H1 (cell line): ENCODE results near the gene MAPKAP1. TPM values are rescaled to one million over a fixed set of nuclear protein-coding genes. Genes with fewer than 3 reads are reported as not detected.

Source experiments
- CTCF ChIA-PET: fragments of 300-600 bp; sonication (Branson Sonifier 250); formaldehyde crosslinking; loops from one replicate; lab custom pipeline; 2021; ENCODE audit not compliant: partially characterized antibody; lab: Charles Lee
- POLR2A ChIA-PET: fragments of 300-600 bp; sonication (Branson Sonifier 250); formaldehyde crosslinking; loops from one replicate; lab custom pipeline; 2021; ENCODE audit warnings: inconsistent platforms; ENCODE audit not compliant: partially characterized antibody; lab: Charles Lee
- DNase-seq, 2 experiments: peaks; one replicate each; pipeline versions ENCODE4 v3.0.0 to v3.0.0-alpha.2; 2010 to 2022; ENCODE audit warnings: low spot score in 2 of 2, low read depth in 1 of 2, mixed read lengths in 1 of 2
- FAIRE-seq: peaks from 2 replicates; lab custom pipeline; 2011; peaks lifted over from hg19 to GRCh38; lab: Jason Lieb, UNC
- H2AFZ ChIP-seq: 2 replicates; pipeline ENCODE4 v1.8.1; 2012; ENCODE audit warnings: low read length, inconsistent platforms
- H2AK5ac ChIP-seq: 2 replicates; pipeline ENCODE4 v1.6.1; 2013; ENCODE audit warnings: low read depth, low read length
- H2BK120ac ChIP-seq: replicated peaks from 2 replicates; pipeline ENCODE3; 2013; ENCODE audit warnings: low read depth, low read length, inconsistent platforms
- H2BK12ac ChIP-seq: 2 replicates; pipeline ENCODE4 v1.6.1; 2013; ENCODE audit warnings: low read depth, low read length
- H2BK15ac ChIP-seq: 2 replicates; pipeline ENCODE4 v1.6.1; 2013; ENCODE audit warnings: low read length
- H2BK20ac ChIP-seq: 2 replicates; pipeline ENCODE4 v1.6.1; 2013; ENCODE audit warnings: low read length
- H2BK5ac ChIP-seq: 2 replicates; pipeline ENCODE4 v1.6.1; 2013; ENCODE audit warnings: low read depth, low read length
- H3K14ac ChIP-seq: 2 replicates; pipeline ENCODE4 v1.6.1; 2013; ENCODE audit warnings: inconsistent platforms; ENCODE audit not compliant: insufficient read length
- H3K18ac ChIP-seq: 2 replicates; pipeline ENCODE4 v1.6.1; 2013; ENCODE audit warnings: low read length; ENCODE audit errors: extremely low read depth
- H3K23ac ChIP-seq: 2 replicates; pipeline ENCODE4 v1.6.1; 2013; ENCODE audit warnings: inconsistent platforms; ENCODE audit not compliant: insufficient read length
- H3K23me2 ChIP-seq: 2 replicates; pipeline ENCODE4 v1.6.1; 2013; ENCODE audit warnings: low read depth, low read length
- H3K27ac ChIP-seq: 2 replicates; pipeline ENCODE4 v1.6.1; 2011; ENCODE audit warnings: low read depth, low read length, inconsistent platforms
- H3K27me3 ChIP-seq, 4 experiments: replicated peaks in 1 of 4; 1 replicate in 1 of 4; 2 replicates in 3 of 4; pipeline versions ENCODE4 v1.6.1 to v1.8.1; 2011 to 2013; ENCODE audit warnings: low read length in 3 of 4, mild to moderate bottlenecking in 3 of 4, inconsistent platforms in 2 of 4, mixed read lengths in 2 of 4, moderate library complexity in 1 of 4; ENCODE audit not compliant: control insufficient read depth in 3 of 4, insufficient read depth in 3 of 4; ENCODE audit errors: extremely low read depth in 1 of 4
- H3K36me3 ChIP-seq, 4 experiments: 2 replicates each; pipeline versions ENCODE4 v1.6.1 to v1.8.1; 2011 to 2013; ENCODE audit warnings: mild to moderate bottlenecking in 4 of 4, low read length in 3 of 4, moderate library complexity in 2 of 4, control low read depth in 1 of 4, inconsistent platforms in 1 of 4; ENCODE audit not compliant: insufficient read depth in 4 of 4, control insufficient read depth in 2 of 4
- H3K4ac ChIP-seq: replicated peaks from 2 replicates; pipeline ENCODE3; 2013; ENCODE audit warnings: low read length, low read depth, mixed read lengths, inconsistent platforms; ENCODE audit not compliant: insufficient read length
- H3K4me1 ChIP-seq, 4 experiments: replicated peaks in 1 of 4; 1 replicate in 1 of 4; 2 replicates in 3 of 4; pipeline versions ENCODE4 v1.6.1 to v1.8.1; 2011 to 2013; ENCODE audit warnings: low read length in 3 of 4, inconsistent platforms in 2 of 4, mixed read lengths in 1 of 4; ENCODE audit not compliant: insufficient read depth in 4 of 4, control insufficient read depth in 3 of 4
- H3K4me2 ChIP-seq, 2 experiments: 2 replicates each; pipeline versions ENCODE4 v1.6.1 to v1.8.1; 2011 to 2013; ENCODE audit warnings: low read depth in 2 of 2, low read length in 2 of 2, control low read depth in 1 of 2, inconsistent platforms in 1 of 2, mild to moderate bottlenecking in 1 of 2; ENCODE audit not compliant: insufficient read depth in 1 of 2
- H3K4me3 ChIP-seq, 4 experiments: fragments of 200-600, 300-600 bp in 1 of 4; sonication (generic), shearing (Covaris generic), sonication (Bioruptor Twin) in 1 of 4; 2 replicates each; pipeline versions ENCODE4 v1.5.1 to v1.8.1; 2011 to 2016; ENCODE audit warnings: low read length in 4 of 4, low read depth in 3 of 4, control low read depth in 2 of 4, inconsistent platforms in 2 of 4, mild to moderate bottlenecking in 2 of 4, mixed read lengths in 1 of 4, moderate library complexity in 1 of 4; ENCODE audit not compliant: insufficient read depth in 2 of 4; ENCODE audit errors: extremely low read depth in 1 of 4
- H3K56ac ChIP-seq: replicated peaks from 2 replicates; pipeline ENCODE3; 2013; ENCODE audit warnings: low read depth, mild to moderate bottlenecking, mixed read lengths, low read length, inconsistent platforms; ENCODE audit not compliant: insufficient read length
- H3K79me1 ChIP-seq: 2 replicates; pipeline ENCODE4 v1.6.1; 2013; ENCODE audit warnings: low read depth, low read length, control low read depth
- H3K79me2 ChIP-seq, 2 experiments: 2 replicates each; pipeline versions ENCODE4 v1.6.1 to v1.8.1; 2012 to 2013; ENCODE audit warnings: low read length in 2 of 2, mild to moderate bottlenecking in 2 of 2, inconsistent platforms in 1 of 2; ENCODE audit not compliant: insufficient read depth in 2 of 2, control insufficient read depth in 1 of 2
- H3K9ac ChIP-seq, 4 experiments: replicated peaks in 1 of 4; 1 replicate in 1 of 4; 2 replicates in 3 of 4; pipeline versions ENCODE4 v1.6.1 to v1.8.1; 2011 to 2013; ENCODE audit warnings: low read depth in 3 of 4, low read length in 3 of 4, control low read depth in 2 of 4, mild to moderate bottlenecking in 2 of 4, moderate library complexity in 2 of 4, inconsistent platforms in 1 of 4; ENCODE audit errors: extremely low read depth in 1 of 4
- H3K9me3 ChIP-seq, 2 experiments: 2 replicates each; pipeline versions ENCODE4 v1.6.1 to v1.8.1; 2012 to 2013; ENCODE audit warnings: mild to moderate bottlenecking in 2 of 2, moderate library complexity in 2 of 2, control low read depth in 1 of 2, inconsistent platforms in 1 of 2, low read depth in 1 of 2, low read length in 1 of 2, mixed read lengths in 1 of 2; ENCODE audit not compliant: insufficient read depth in 2 of 2
- H4K20me1 ChIP-seq, 2 experiments: replicated peaks in 1 of 2; 2 replicates each; pipeline versions ENCODE3 to v1.8.1; 2011 to 2013; ENCODE audit warnings: inconsistent platforms in 2 of 2, low read length in 2 of 2, mild to moderate bottlenecking in 1 of 2; ENCODE audit not compliant: insufficient read depth in 2 of 2, control insufficient read depth in 1 of 2
- H4K5ac ChIP-seq: 2 replicates; pipeline ENCODE4 v1.6.1; 2013; ENCODE audit warnings: low read length, low read depth, mixed read lengths, inconsistent platforms; ENCODE audit not compliant: insufficient read length
- H4K8ac ChIP-seq: 2 replicates; pipeline ENCODE4 v1.8.0; 2013; ENCODE audit warnings: mild to moderate bottlenecking, moderate library complexity, low read length, inconsistent platforms; ENCODE audit not compliant: insufficient read depth; ENCODE audit errors: extremely low read depth
- H4K91ac ChIP-seq: replicated peaks from 2 replicates; pipeline ENCODE3; 2013; ENCODE audit warnings: low read length, mixed read lengths, inconsistent platforms; ENCODE audit not compliant: insufficient read length
- NRF1 ChIP-seq: IDR thresholded peaks from 2 replicates; pipeline ENCODE4 v1.6.1; 2011; ENCODE audit warnings: mild to moderate bottlenecking, low read depth, low read length, improper control_type of control experiment
- SRF ChIP-seq: IDR thresholded peaks from 2 replicates; pipeline ENCODE4 v1.6.1; 2011; ENCODE audit warnings: mild to moderate bottlenecking, low read depth, low read length, moderate library complexity
- whole genome bisulfite sequencing, 2 experiments: shearing (Covaris generic) in 1 of 2; methylation state at CpG; one replicate each; pipeline versions ENCODE4 v1.1.6 to v1.1.7; 2013 to 2015; ENCODE audit warnings: low lambda C conversion rate in 2 of 2, mixed read lengths in 2 of 2, inconsistent platforms in 1 of 2, low coverage in 1 of 2, missing lambda C conversion rate in 1 of 2; ENCODE audit not compliant: insufficient replicate concordance in 2 of 2, insufficient coverage in 1 of 2, insufficient read length in 1 of 2; ENCODE audit errors: extremely low coverage in 1 of 2, missing lambda C conversion rate in 1 of 2; 5-methylcytosine and 5-hydroxymethylcytosine counted together
- polyA plus RNA-seq, 7 experiments: library from polyadenylated mRNA; depleted of rRNA in 3 of 7; stranded (reverse) in 5 of 7; unstranded in 2 of 7; fragments of >200 nt in 5 of 7; fragments of 200-250 nt in 2 of 7; gene quantifications; 1 replicate in 5 of 7; 2 replicates in 1 of 7; 4 replicates in 1 of 7; pipeline versions ENCODE4 v1.2.1 to v1.2.3, GENCODE V29; 2011 to 2013; ENCODE audit warnings: missing spikeins in 2 of 7, mixed read lengths in 2 of 7
- total RNA-seq: library from RNA; stranded (reverse); fragmentation: NEBNext Ultra II Directional; extraction: Animal tissue kit (Norgen Biotek cat#: 25700); gene quantifications from 2 replicates; pipeline ENCODE4 v1.2.1, GENCODE V29; 2021

MAPKAP1 gene
- total and polyA plus RNA-seq, 2 of the 8 experiments (the other 6 are each of a cell fraction or from before 2014, with no cell fraction given): 79.2 to 140 TPM

GRCh38 chr9:125412166-125412565 lies 294.8 kb downstream of the MAPKAP1 start:
- Histone ChIP-seq H3K18ac (no peak overlapping the region), H3K56ac (no peak overlapping the region), H2BK5ac (no peak overlapping the region), H3K23me2 (peaks cover 11% of the 10 kb centered on the region; the same call in 1 of the 2 replicates), H3K9me3 (no peaks in the 10 kb centered on the region), H3K79me1 (no peaks in the 10 kb centered on the region), H3K9ac (no peak overlapping the region), H3K27ac (no peak overlapping the region), H3K4me2 (no peak overlapping the region), H3K36me3 (no peaks in the 10 kb centered on the region), H2BK12ac (no peak overlapping the region), H3K23ac (no peak overlapping the region), H3K79me2 (no peaks in the 10 kb centered on the region), H2AK5ac (no peak overlapping the region), H4K20me1 (peaks cover 0 to 8% of the 10 kb centered on the region in 2 experiments), H2BK120ac (no peak overlapping the region), H2AFZ (peak overlapping the region; percentile 40; the same call in 1 of the 2 replicates), H4K5ac (no peak overlapping the region), H4K91ac (no peak overlapping the region), H2BK20ac (no peak overlapping the region), H3K27me3 (peaks cover 0 to 11% (median 5%) of the 10 kb centered on the region in 4 experiments; a peak in 5 of 7 replicates), H2BK15ac (no peak overlapping the region), H3K14ac (no peak overlapping the region), H3K4ac (no peak overlapping the region), H3K4me1 (peaks cover 0 to 2% (median 0%) of the 10 kb centered on the region in 4 experiments; a peak in 2 of 7 replicates), H4K8ac (no peak overlapping the region), H3K4me3 (no peak overlapping the region)
- CTCF ChIA-PET: interaction anchor here (1.1 to 1.4 kb wide), 2 partner anchors 14 to 71 kb away, joined by 3 to 5 read pairs; no protein-coding TSS in a partner anchor
- no peak for TF ChIP-seq SRF
- no peak for TF ChIP-seq NRF1
- WGBS, 2 experiments: 90% methylated on average over 10 of the region's 10 CpGs; no CpG with 5 or more reads in 1 of the 2 experiments
- FAIRE-seq (no peak), DNase-seq (no peak)
- POLR2A ChIA-PET: interaction anchor here (1.3 to 1.8 kb wide), 2 partner anchors 9 to 11 kb away, joined by 4 read pairs; no protein-coding TSS in a partner anchor
